ENCODE data around the gene IGF1. TPM values are rescaled to one million over a fixed set of nuclear protein-coding genes. Genes with fewer than 3 reads are reported as not detected.

The IGF1 gene
- total RNA-seq, 1 donor from 2014 or later, result 6.4 TPM

GRCh38 chr12:102437511-102437910 lies 42.9 kb downstream of the IGF1 start:
- ATAC-seq (no peak), DNase-seq (no peak)
- intact Hi-C loops (cut with micrococcal nuclease), result no loop called here

- intact Hi-C loops (cut with micrococcal nuclease), result no loop called here
- no peak for ATAC-seq
Observed at GRCh38 chr12:102436867-102437266, 43.5 kb downstream of the IGF1 start.

GRCh38 chr12:102435827-102436436 lies 44.4 kb downstream of the IGF1 start:
- intact Hi-C loops (cut with micrococcal nuclease), result no loop called here
- DNase-seq, result no peak
- ATAC-seq, result no peak

More at GRCh38 chr12:102436867-102437266, 43.5 kb downstream of the IGF1 start:
- DNase-seq, result no peak

- intact Hi-C loops (cut with micrococcal nuclease), result no loop called here
- no peak for DNase-seq
- no peak for ATAC-seq
Observed at GRCh38 chr12:102433304-102433703, 47.1 kb downstream of the IGF1 start.

GRCh38 chr12:102430661-102431060 lies 49.7 kb downstream of the IGF1 start:
- intact Hi-C loops (cut with micrococcal nuclease), result no loop called here
- ATAC-seq, result peak; percentile 34

GRCh38 chr12:102429211-102430154 lies 50.9 kb downstream of the IGF1 start:
- DNase-seq, result peak; percentile 33
- intact Hi-C loops (cut with micrococcal nuclease), result no loop called here
- peak; percentile 78 for ATAC-seq

More at GRCh38 chr12:102430661-102431060, 49.7 kb downstream of the IGF1 start:
- DNase-seq, result no peak

GRCh38 chr12:102427543-102427941 lies 52.8 kb downstream of the IGF1 start:
- DNase-seq, result peak; percentile 60
- intact Hi-C loops (cut with micrococcal nuclease), result no loop called here
- peak; percentile 77 for ATAC-seq

- no peak for ATAC-seq
- no peak for DNase-seq
- intact Hi-C loops (cut with micrococcal nuclease), result no loop called here
Observed at GRCh38 chr12:102426599-102427542, 53.5 kb downstream of the IGF1 start.

- ATAC-seq (peak; percentile 65), DNase-seq (no peak)
- intact Hi-C loops (cut with micrococcal nuclease), result no loop called here
Observed at GRCh38 chr12:102425109-102426039, 55.0 kb downstream of the IGF1 start.

- DNase-seq (no peak), ATAC-seq (no peak)
- intact Hi-C loops (cut with micrococcal nuclease), result no loop called here
Observed at GRCh38 chr12:102423462-102423861, 56.9 kb downstream of the IGF1 start.

GRCh38 chr12:102421802-102422583 lies 58.4 kb downstream of the IGF1 start:
- DNase-seq (no peak), ATAC-seq (no peak)
- intact Hi-C loops (cut with micrococcal nuclease), result no loop called here

GRCh38 chr12:102419094-102419764 lies 61.1 kb downstream of the IGF1 start:
- intact Hi-C loops (cut with micrococcal nuclease), result no loop called here
- no peak for ATAC-seq
- no peak for DNase-seq

GRCh38 chr12:102417055-102417454 lies 63.3 kb downstream of the IGF1 start:
- intact Hi-C loops (cut with micrococcal nuclease), result no loop called here
- no peak for ATAC-seq

GRCh38 chr12:102415515-102415914 lies 64.8 kb downstream of the IGF1 start:
- intact Hi-C loops (cut with micrococcal nuclease), result no loop called here
- ATAC-seq, result no peak
- DNase-seq, result no peak

More at GRCh38 chr12:102417055-102417454, 63.3 kb downstream of the IGF1 start:
- no peak for DNase-seq

GRCh38 chr12:102413396-102413795 lies 67.0 kb downstream of the IGF1 start:
- ATAC-seq, result no peak
- intact Hi-C loops (cut with micrococcal nuclease), result no loop called here
- DNase-seq, result no peak

GRCh38 chr12:102410511-102410910 lies 69.9 kb downstream of the IGF1 start:
- ATAC-seq, result no peak
- intact Hi-C loops (cut with micrococcal nuclease), result no loop called here
- no peak for DNase-seq
